ENCODE measurements around the gene RBM18. TPM values are rescaled to one million over a fixed set of nuclear protein-coding genes. Genes with fewer than 3 reads are reported as not detected.
A peak's percentile ranks its signal among the peaks of the same experiment; 100 is the strongest.

The RBM18 gene, protein sequence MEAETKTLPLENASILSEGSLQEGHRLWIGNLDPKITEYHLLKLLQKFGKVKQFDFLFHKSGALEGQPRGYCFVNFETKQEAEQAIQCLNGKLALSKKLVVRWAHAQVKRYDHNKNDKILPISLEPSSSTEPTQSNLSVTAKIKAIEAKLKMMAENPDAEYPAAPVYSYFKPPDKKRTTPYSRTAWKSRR
- total RNA-seq (2014; rRNA removed; shearing (Covaris generic)) = 23.9 and 29.4 TPM in 2 replicates

- Histone ChIP-seq H3K4me3 (peak within 1 kb of the TSS; percentile 80), H3K27ac (peak within 1 kb of the TSS; percentile 84), H3K27me3 (no peaks in the 10 kb centered on the region), H3K36me3 (0 out of 2 replicates have a peak, but pooled peaks cover 1% of the 10 kb centered on the region), H3K4me1 (peaks cover 7% of the 10 kb centered on the region), H3K9me3 (replicated peaks) (no peaks in the 10 kb centered on the region)
- DNase-seq = peak; percentile 94
These were observed at the start of gene RBM18, which contains the start of gene MRRF for GRCh38 chr9:122264360-122265148. Gene RBM18, minus strand, starts transcription at chr9:122264840. Its CDS starts 3,348 bp downstream, at chr9:122261492. Gene MRRF, plus strand, starts transcription at chr9:122264882. Its CDS starts 6,010 bp downstream, at chr9:122270892.

DNA sequence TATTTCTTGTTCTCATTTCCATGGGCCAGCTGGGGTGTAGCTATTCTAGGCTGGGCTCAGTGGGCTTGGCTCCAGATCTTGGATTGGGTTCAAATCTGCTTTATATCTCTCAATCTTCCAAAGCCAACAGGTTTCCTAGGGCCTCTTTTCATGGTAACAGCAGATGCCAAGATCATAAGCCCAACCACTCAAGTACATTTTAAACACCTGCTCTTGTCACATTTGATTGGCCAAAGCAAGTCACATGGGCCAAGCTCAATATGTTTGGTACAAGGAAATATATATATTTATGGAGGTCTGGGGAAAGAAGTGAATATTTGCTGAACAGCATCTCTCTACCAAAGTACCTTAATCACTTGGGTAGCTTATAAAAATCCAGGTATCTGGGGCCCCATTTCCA is 49.5 kb upstream of the RBM18 start:
- no peak for DNase-seq
- no peak overlapping the region for H3K4me3 ChIP-seq
- no peaks in the 10 kb centered on the region for H3K4me1 ChIP-seq
- no peaks in the 10 kb centered on the region for H3K9me3 ChIP-seq (replicated peaks)
- peaks cover 57% of the 10 kb centered on the region for H3K36me3 ChIP-seq
- no peak overlapping the region for H3K27ac ChIP-seq
- H3K27me3 ChIP-seq = no peaks in the 10 kb centered on the region

- Histone ChIP-seq H3K4me1 (no peaks in the 10 kb centered on the region; the same call in 1 of the 2 replicates), H3K36me3 (peaks cover 55% of the 10 kb centered on the region)
- no peak for DNase-seq
These were observed 45.2 kb upstream of the RBM18 start for GRCh38 chr9:122309861-122310260.

DNA sequence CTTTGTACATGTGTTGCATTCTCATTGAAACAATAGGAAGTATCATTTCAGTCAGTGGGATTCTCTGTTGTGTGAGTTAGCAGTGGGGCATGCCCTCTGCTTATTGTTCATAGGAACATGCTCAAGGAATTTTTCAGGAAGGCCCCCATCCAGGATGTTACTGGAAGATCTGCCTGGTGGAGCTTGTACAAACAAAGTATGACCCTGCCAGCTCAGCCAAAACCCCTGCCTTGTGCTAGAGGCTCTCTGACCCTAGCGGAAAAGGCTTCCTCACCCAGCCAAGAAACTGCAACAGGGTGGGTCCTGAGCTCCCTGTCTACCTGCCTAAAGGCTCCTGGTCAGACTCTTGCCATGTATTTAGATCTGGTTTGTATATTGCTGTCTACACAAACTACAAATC is 43.3 kb upstream of the RBM18 start:
- peaks cover 13% of the 10 kb centered on the region for H3K4me1 ChIP-seq
- no peak overlapping the region for H3K4me3 ChIP-seq
- H3K9me3 ChIP-seq (replicated peaks) = no peaks in the 10 kb centered on the region
- no peak for DNase-seq
- H3K27ac ChIP-seq = no peak overlapping the region
- peaks cover 36% of the 10 kb centered on the region for H3K36me3 ChIP-seq
- H3K27me3 ChIP-seq = no peaks in the 10 kb centered on the region

More at GRCh38 chr9:122309861-122310260, 45.2 kb upstream of the RBM18 start:
- H3K9me3 ChIP-seq (replicated peaks) = no peaks in the 10 kb centered on the region
- no peak overlapping the region for H3K4me3 ChIP-seq
- no peaks in the 10 kb centered on the region for H3K27me3 ChIP-seq
- H3K27ac ChIP-seq = no peak overlapping the region

GRCh38 chr9:122307061-122307460 is 42.4 kb upstream of the RBM18 start:
- Histone ChIP-seq H3K36me3 (peaks cover 36% of the 10 kb centered on the region), H3K4me1 (peaks cover 15% of the 10 kb centered on the region), H3K4me3 (no peak overlapping the region), H3K9me3 (replicated peaks) (no peaks in the 10 kb centered on the region), H3K27me3 (no peaks in the 10 kb centered on the region), H3K27ac (no peak overlapping the region)
- no peak for DNase-seq

GRCh38 chr9:122302237-122303093 is 37.8 kb upstream of the RBM18 start:
- H3K4me1 ChIP-seq = peaks cover 15% of the 10 kb centered on the region
- H3K36me3 ChIP-seq = peaks cover 22% of the 10 kb centered on the region
- H3K27me3 ChIP-seq = no peaks in the 10 kb centered on the region
- H3K9me3 ChIP-seq (replicated peaks) = no peaks in the 10 kb centered on the region
- H3K4me3 ChIP-seq = no peak overlapping the region
- no peak overlapping the region for H3K27ac ChIP-seq
- DNase-seq = peak in 1 of 2 experiments; percentile 19

DNA sequence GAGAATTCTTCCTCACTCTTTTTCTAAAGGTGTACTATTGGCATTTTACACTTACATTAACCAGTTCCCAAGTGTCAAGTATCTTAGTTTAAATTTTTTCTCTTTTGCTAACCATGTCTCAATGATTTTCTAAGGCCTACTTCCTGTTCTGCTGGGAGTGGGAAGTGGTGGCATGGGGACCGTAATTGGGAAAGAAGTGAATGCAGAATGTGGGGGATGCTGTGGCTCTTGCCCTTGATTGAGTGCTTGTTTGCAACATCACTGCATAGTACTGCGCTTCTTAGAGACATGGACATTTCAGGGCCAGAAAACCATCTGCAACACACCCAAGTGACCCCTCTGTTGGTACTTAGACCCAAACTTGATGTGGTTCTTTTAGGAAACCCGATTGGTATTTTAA is 32.9 kb upstream of the RBM18 start:
- Histone ChIP-seq H3K4me1 (no peaks in the 10 kb centered on the region), H3K9me3 (replicated peaks) (no peaks in the 10 kb centered on the region), H3K4me3 (no peak overlapping the region), H3K27ac (no peak overlapping the region), H3K36me3 (peaks cover 47% of the 10 kb centered on the region), H3K27me3 (no peaks in the 10 kb centered on the region)
- DNase-seq = no peak

DNA sequence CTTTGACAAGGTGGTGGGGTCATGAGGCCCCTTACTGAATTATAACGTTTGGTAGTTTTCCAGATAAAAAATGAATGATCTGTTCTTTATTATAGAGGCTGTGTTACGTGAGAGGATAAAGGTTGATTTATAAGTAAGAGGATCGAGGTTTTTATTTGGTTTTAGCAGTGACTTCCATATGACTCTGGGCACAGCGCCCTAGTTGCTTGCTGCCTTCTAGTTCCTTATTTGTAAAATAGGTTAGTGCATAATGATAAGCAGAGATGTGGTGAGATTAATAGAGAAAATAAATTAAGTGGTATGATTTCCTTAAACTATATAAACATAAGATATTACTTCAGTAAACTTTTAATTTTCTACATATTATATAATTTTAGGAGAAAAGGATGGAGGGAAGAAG is 29.9 kb upstream of the RBM18 start:
- H3K36me3 ChIP-seq = peaks cover 53% of the 10 kb centered on the region
- H3K4me3 ChIP-seq = no peak overlapping the region
- no peak for DNase-seq
- H3K4me1 ChIP-seq = no peaks in the 10 kb centered on the region
- no peaks in the 10 kb centered on the region for H3K27me3 ChIP-seq
- H3K9me3 ChIP-seq (replicated peaks) = no peaks in the 10 kb centered on the region
- H3K27ac ChIP-seq = no peak overlapping the region

GRCh38 chr9:122291458-122291857 is 26.8 kb upstream of the RBM18 start:
- DNase-seq = no peak
- H3K27me3 ChIP-seq = no peaks in the 10 kb centered on the region
- no peak overlapping the region for H3K4me3 ChIP-seq
- no peaks in the 10 kb centered on the region for H3K9me3 ChIP-seq (replicated peaks)
- H3K27ac ChIP-seq = no peak overlapping the region
- H3K36me3 ChIP-seq = peaks cover 60% of the 10 kb centered on the region
- H3K4me1 ChIP-seq = no peaks in the 10 kb centered on the region

GRCh38 chr9:122287214-122287720 is 22.6 kb upstream of the RBM18 start:
- Histone ChIP-seq H3K27me3 (no peaks in the 10 kb centered on the region), H3K4me1 (no peaks in the 10 kb centered on the region), H3K9me3 (replicated peaks) (no peaks in the 10 kb centered on the region), H3K4me3 (no peak overlapping the region), H3K27ac (no peak overlapping the region), H3K36me3 (peaks cover 54% of the 10 kb centered on the region)
- DNase-seq = no peak

GRCh38 chr9:122286764-122287163 is 22.1 kb upstream of the RBM18 start:
- Histone ChIP-seq H3K27me3 (no peaks in the 10 kb centered on the region), H3K36me3 (peaks cover 48% of the 10 kb centered on the region), H3K4me1 (no peaks in the 10 kb centered on the region), H3K27ac (no peak overlapping the region), H3K4me3 (no peak overlapping the region), H3K9me3 (replicated peaks) (no peaks in the 10 kb centered on the region)
- no peak for DNase-seq

DNA sequence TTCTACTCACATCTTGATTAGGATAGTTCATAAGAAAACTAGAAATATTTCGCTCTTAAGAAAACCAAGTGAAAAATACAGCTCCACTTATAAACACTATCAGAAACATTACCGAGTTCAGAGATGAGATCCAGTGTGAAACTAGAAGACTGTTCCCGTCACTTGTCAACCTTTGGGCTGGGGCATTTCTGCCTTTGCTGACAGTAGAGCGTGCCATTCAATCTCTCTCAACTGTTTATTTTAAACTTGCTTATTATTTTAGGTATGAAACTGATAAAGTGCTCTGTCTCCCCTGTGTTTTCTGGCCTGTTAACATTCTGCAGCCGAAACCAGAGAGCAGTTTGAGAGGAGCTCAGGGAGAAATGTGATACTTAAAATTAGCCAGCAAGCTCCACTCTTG is 16.7 kb upstream of the RBM18 start:
- H3K9me3 ChIP-seq (replicated peaks) = peaks cover 10% of the 10 kb centered on the region
- peaks cover 49% of the 10 kb centered on the region for H3K36me3 ChIP-seq
- DNase-seq = no peak
- H3K27me3 ChIP-seq = no peaks in the 10 kb centered on the region
- H3K4me1 ChIP-seq = no peaks in the 10 kb centered on the region
- H3K4me3 ChIP-seq = no peak overlapping the region
- H3K27ac ChIP-seq = no peak overlapping the region

DNA sequence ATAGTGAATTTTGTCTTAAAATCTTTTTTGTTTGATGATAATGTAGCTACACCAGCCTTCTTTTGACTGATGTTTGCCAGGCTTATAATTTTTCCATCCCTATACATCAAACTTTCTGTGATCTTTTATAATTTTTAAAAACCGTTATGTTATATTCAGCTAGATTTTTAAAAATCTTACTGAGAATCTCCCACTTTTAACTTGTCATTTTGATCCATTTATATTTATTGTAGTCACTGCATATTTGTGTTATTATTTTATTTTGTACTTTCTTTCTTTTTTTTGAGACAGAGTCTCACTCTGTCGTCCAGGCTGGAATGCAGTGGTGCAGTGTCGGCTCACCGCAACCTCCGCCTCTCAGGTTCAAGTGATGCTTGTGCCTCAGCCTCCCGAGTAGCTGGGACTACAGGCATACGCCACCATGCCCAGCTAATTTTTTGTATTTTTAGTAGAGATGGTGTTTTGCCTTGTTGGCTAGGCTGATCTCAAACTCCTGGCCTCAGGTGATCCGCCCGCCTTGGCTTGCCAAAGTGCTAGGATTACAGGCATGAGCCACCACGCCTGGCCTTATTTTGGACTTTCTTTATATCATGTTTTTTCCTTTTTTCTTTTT is 12.8 kb upstream of the RBM18 start:
- DNase-seq = no peak
- H3K27me3 ChIP-seq = no peaks in the 10 kb centered on the region
- H3K36me3 ChIP-seq = peaks cover 44% of the 10 kb centered on the region
- H3K27ac ChIP-seq = no peak overlapping the region
- H3K4me1 ChIP-seq = no peaks in the 10 kb centered on the region
- peaks cover 10% of the 10 kb centered on the region for H3K9me3 ChIP-seq (replicated peaks)
- H3K4me3 ChIP-seq = no peak overlapping the region

DNA sequence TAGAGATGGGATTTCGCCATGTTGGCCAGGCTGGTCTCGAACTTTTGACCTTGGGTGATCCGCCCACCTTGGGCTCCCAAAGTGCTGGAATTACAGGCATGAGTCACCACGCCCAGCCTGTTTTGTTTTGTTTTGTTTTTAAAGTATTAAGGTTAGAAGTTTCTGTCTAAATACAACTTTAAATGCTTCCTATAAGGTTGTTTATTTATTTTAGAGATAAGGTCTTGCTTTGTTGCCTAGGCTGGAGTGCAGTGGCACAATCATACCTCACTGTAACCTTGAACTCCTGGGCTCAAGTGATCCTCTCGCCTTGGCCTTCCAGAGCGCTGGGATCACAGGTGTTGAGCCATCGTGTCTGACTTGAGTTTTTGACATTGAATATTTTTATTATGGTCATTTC is 11.5 kb upstream of the RBM18 start:
- no peak overlapping the region for H3K27ac ChIP-seq
- no peaks in the 10 kb centered on the region for H3K4me1 ChIP-seq
- H3K27me3 ChIP-seq = no peaks in the 10 kb centered on the region
- H3K9me3 ChIP-seq (replicated peaks) = peaks cover 10% of the 10 kb centered on the region
- H3K36me3 ChIP-seq = peaks cover 51% of the 10 kb centered on the region
- no peak for DNase-seq
- H3K4me3 ChIP-seq = no peak overlapping the region
